ENCODE results near the gene TMEM54.

DNA sequence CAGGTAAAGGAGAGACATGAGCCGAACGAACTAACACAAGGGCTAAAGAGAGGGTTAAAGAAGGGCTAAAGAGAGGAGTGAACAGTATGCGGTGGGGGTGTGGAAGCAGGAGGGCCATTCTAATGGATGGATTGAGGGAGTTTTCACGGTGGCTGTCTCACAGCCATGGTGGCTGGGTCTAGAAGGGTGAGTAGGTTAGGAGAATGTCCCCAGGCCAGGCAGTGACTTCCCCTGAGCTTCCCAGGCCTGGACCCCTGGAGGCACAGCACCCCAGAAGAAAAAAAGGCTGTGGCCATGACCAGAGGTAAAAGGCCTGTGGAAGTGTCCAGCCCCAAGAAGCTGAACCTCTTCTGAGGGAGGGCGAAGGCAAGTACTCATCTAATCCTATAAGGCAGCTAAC, 34.0 kb downstream of the TMEM54 start:
- no peak for TF ChIP-seq EZH2 (IDR thresholded peaks at IDR 0.05; ENCODE audit: borderline replicate concordance, control insufficient read depth, low read depth, low read length)
- TF ChIP-seq SPI1 (IDR thresholded peaks at IDR 0.05; ENCODE audit: borderline replicate concordance, insufficient read depth, low read depth, low read length): no peak
- no peak for TF ChIP-seq DPF2 (IDR thresholded peaks at IDR 0.05)
- TF ChIP-seq, protein P1, sequence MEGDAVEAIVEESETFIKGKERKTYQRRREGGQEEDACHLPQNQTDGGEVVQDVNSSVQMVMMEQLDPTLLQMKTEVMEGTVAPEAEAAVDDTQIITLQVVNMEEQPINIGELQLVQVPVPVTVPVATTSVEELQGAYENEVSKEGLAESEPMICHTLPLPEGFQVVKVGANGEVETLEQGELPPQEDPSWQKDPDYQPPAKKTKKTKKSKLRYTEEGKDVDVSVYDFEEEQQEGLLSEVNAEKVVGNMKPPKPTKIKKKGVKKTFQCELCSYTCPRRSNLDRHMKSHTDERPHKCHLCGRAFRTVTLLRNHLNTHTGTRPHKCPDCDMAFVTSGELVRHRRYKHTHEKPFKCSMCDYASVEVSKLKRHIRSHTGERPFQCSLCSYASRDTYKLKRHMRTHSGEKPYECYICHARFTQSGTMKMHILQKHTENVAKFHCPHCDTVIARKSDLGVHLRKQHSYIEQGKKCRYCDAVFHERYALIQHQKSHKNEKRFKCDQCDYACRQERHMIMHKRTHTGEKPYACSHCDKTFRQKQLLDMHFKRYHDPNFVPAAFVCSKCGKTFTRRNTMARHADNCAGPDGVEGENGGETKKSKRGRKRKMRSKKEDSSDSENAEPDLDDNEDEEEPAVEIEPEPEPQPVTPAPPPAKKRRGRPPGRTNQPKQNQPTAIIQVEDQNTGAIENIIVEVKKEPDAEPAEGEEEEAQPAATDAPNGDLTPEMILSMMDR (IDR thresholded peaks at IDR 0.05 in 2 of 3, conservative IDR thresholded peaks at IDR 0.05 in 1 of 3; ENCODE audit: control insufficient read depth in 2 of 3, extremely low read depth in 1 of 3, insufficient read depth in 1 of 3, low read depth in 3 of 3, low read length in 3 of 3): no peak

Data from GM12878 (cell line).